ENCODE measurements around the gene COL27A1.

COL27A1 gene

GRCh38 chr9:114276908-114277821 lies 121.8 kb downstream of the COL27A1 start:
- no peak for DNase-seq

GRCh38 chr9:114278356-114278755 lies 123.0 kb downstream of the COL27A1 start:
- DNase-seq: no peak

GRCh38 chr9:114278881-114279570 lies 123.7 kb downstream of the COL27A1 start:
- DNase-seq: no peak

- DNase-seq: no peak
Observed at GRCh38 chr9:114279693-114280092, 124.4 kb downstream of the COL27A1 start.

- DNase-seq: no peak
Observed at GRCh38 chr9:114280636-114281472, 125.5 kb downstream of the COL27A1 start.

GRCh38 chr9:114281473-114282103 lies 126.3 kb downstream of the COL27A1 start:
- DNase-seq: no peak

- DNase-seq: no peak
Observed at GRCh38 chr9:114282104-114282485, 126.8 kb downstream of the COL27A1 start.

GRCh38 chr9:114282507-114282906 lies 127.2 kb downstream of the COL27A1 start:
- DNase-seq: no peak

- no peak for DNase-seq
Observed at GRCh38 chr9:114282926-114283325, 127.6 kb downstream of the COL27A1 start.

GRCh38 chr9:114283551-114284111 lies 128.3 kb downstream of the COL27A1 start:
- no peak for DNase-seq

GRCh38 chr9:114284316-114285060 lies 129.2 kb downstream of the COL27A1 start:
- no peak for DNase-seq

- DNase-seq: no peak
Observed at GRCh38 chr9:114285166-114285867, 130.0 kb downstream of the COL27A1 start.

- no peak for DNase-seq
Observed at GRCh38 chr9:114286146-114286679, 130.9 kb downstream of the COL27A1 start.

GRCh38 chr9:114287001-114287762 lies 131.8 kb downstream of the COL27A1 start:
- DNase-seq: peak; percentile 48 to 66

GRCh38 chr9:114287763-114288192 lies 132.4 kb downstream of the COL27A1 start:
- DNase-seq: no peak

GRCh38 chr9:114288193-114289091 lies 133.1 kb downstream of the COL27A1 start:
- DNase-seq: no peak

- no peak for DNase-seq
Observed at GRCh38 chr9:114289106-114289505, 133.8 kb downstream of the COL27A1 start.
